ENCODE data around the gene KIAA0825.

Gene KIAA0825

DNA sequence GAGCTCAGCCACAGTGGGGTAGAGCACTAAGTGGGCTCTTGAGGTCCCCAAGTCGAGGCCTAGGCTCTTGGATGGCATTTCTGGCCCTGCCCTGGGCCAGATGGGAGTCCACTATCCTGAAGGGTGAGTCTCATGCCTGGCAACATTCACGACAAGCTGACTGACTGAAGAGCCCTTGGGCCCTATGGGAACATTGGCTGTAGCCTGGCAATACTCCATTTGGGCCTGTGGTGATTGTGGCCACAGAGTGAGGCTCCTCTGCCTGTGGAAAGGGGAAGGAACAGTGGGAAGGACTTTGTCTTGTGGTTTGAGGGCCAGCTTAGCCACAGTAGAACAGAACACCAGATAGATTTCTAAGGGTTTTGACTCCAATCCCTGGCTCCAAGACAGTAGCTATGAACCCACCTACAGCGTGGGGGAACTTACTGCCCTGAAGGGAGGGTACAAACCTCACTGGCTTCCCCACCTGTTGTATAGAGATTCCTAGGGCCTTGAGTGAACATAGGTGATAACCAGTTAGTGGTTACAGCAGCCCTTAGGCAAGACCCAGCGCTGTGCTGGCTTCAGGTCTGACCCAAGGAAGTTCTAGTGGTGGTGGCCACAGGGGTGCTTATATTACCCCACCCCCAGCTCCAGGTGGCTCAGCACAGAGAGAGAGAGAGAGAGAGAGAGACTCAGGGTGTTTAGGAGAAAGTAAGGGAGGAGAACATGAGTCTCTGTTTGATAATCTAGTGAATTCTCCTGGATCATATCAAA, 72.4 kb downstream of the KIAA0825 start:
- no peak for DNase-seq (ENCODE audit: extremely low read depth, low read depth)
- no peak for TF ChIP-seq CTCF (IDR thresholded peaks at IDR 0.05; ENCODE audit: low read depth, low read length)

DNA sequence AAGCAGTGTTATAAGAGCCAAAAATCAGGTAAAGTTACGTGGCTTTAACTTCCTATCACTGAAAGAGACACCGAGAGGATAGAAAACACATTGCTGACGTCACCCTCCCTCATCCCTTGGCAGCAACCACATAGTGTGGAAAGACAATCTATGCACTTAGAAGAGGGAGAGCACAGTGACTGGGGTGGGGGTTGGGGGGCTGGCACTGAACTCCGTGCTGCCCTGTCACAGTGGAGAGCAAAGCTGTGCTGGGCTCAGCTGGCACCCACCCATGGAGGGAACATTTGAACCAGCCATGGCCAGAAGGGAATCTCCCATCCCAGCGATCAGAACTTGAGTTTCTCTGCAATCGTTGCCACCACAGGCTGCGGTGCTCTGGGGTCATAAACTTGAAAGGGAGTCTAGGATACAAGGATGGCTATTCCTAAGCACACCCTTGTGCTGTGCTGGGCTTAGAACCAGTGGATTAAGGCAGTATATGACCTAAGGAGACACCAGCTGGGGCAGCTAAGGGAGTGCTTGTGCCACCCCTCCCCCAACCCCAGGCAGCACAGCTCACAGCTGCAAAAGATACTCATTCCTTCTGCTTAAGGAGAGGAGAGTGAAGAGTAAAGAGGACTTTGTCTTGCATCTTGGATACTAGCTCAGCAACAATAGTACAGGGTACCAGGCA, 73.4 kb downstream of the KIAA0825 start:
- no peak for DNase-seq (ENCODE audit: extremely low read depth, low read depth)
- no peak for TF ChIP-seq CTCF (IDR thresholded peaks at IDR 0.05; ENCODE audit: low read depth, low read length)

DNA sequence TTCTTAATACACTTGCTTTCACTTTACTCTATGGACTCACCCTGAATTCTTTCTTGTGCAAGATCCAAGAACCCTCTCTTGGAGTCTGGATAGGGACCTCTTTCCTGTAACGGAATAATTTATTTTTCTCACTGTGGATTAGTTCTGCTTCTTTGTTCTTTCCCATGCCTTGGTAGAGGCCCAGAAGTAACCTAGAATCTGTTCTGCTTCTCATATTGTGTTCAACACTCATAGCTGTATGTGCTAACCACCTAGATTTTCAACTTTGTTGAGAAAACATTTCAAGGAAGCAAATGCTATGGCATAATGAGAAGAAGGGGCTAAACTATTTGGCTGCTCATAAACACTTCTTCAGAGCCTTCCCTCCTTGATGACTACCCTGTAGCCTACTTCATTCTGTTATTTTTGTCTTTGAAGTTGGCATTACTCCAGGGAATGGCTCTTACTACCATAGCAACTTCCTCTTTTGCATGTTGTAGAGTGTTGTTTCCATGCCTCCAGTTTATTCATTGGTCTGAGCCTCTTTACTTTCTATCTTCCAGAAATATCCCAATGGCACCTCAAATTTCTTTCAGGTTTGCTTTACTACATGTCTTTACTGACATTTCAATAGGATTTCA, 74.3 kb downstream of the KIAA0825 start:
- TF ChIP-seq CTCF (IDR thresholded peaks at IDR 0.05; ENCODE audit: low read depth, low read length): no peak
- DNase-seq (ENCODE audit: extremely low read depth, low read depth): no peak

GRCh38 chr5:94540856-94541494, 77.4 kb downstream of the KIAA0825 start:
- TF ChIP-seq CTCF (IDR thresholded peaks at IDR 0.05; ENCODE audit: low read depth, low read length): no peak
- no peak for DNase-seq (ENCODE audit: extremely low read depth, low read depth)

DNA sequence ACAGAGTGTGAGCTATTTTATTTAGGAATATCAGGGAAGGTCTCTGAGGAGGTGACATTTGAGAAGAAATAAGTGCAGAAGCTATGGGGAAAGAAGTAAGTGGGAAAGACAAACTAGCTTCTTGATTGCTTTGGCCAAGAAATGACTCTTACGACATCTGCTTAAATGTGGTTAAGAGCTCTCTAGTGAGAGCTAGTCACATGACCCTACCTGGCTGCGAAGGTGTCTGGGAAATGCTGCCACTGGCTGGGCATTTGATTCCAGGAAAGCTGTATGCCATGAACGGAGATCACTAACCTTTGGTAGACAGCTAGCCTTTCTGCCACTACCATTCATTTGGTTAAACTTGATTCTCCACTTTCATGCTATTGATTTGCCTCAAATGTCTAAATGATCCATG, 80.1 kb downstream of the KIAA0825 start:
- DNase-seq (ENCODE audit: extremely low read depth, low read depth): no peak
- TF ChIP-seq CTCF (IDR thresholded peaks at IDR 0.05; ENCODE audit: low read depth, low read length): no peak

DNA sequence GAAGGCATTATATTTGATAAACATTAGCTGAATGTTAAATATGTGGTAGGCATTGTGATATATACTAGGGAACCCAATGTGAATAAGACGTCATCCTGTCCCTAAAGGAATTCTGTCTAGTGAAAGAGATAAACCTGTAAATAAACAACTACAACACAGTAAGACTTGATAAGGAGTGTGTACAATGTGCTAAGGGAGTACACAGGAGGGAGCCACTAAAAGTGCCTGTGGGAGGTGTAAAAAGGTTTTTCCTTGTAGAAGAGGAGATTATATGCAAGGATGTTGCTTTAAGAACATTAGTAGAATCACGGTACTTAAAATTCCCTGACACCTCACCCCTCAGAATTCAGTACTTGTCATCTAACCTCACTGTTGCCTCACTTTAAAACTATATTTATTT, 91.7 kb downstream of the KIAA0825 start:
- no peak for TF ChIP-seq CTCF (IDR thresholded peaks at IDR 0.05; ENCODE audit: low read depth, low read length)
- DNase-seq (ENCODE audit: extremely low read depth, low read depth): no peak
